Measurements from ENCODE around the gene RPL26.

GRCh38 chr17:8377422-8377821, 5.6 kb downstream of the RPL26 start:
- no peak for TF ChIP-seq CTCF (IDR thresholded peaks at IDR 0.05; ENCODE audit: low read depth, low read length)
- TF ChIP-seq EZH2phosphoT487 (IDR thresholded peaks at IDR 0.05; ENCODE audit: low read depth): no peak

Measured in OCI-LY3 (cell line).